Heart left ventricle (tissue), 13 donors: ENCODE results near the gene FA2H.

Source experiments
- CTCF ChIP-seq, 12 donors: fragments of 200-600 bp; sonication (generic) in 4 of 12; IDR thresholded peaks; one replicate each; pipeline versions ENCODE4 v1.5.0 to v1.8.0; 2018 to 2022; ENCODE audit warnings: antibody characterized with exemption in 12 of 12, mild to moderate bottlenecking in 5 of 12
- POLR2A ChIP-seq, 2 donors: fragments of 450-650 bp; IDR thresholded peaks; one replicate each; pipeline ENCODE4 v1.6.1; 2017; ENCODE audit warnings: antibody characterized with exemption in 2 of 2, mild to moderate bottlenecking in 2 of 2, moderate library complexity in 2 of 2
- donor health status: ischemic (EF 13 %, LVEDD 7.1; RV severe dilation, severe dysfunction).
- donor health status: DM: no; HTN: yes; CAD: no.
- donor health status: DM: no; HTN: no; CAD: no.
- donor health status: ischemic (EF 25% LVEDD 6.9; RV normal size, moderate dysfunction).
- donor health status: ischemic (EF 25% LVEDD 5.7; RV mildly dilated, moderate dysfunction).
- donor health status: ischemic (EF 35%, LVEDD 5.7; RV mildly dilated, moderate dysfunction).
- donor health status: nonischemic (EF 11% LVEDD 7.7; RV severe dilation, severe dysfunction).
- donor health status: DM: yes; HTN: yes; CAD: no.
- donor health status: PGD.
- donor health status: ischemic (EF 29% LVEDD 5.4; RV normal size, mild dysfunction).
- donor health status: nonischemic (EF 23%, LVEDD 6.1; RV moderate dilation, normal function).

DNA sequence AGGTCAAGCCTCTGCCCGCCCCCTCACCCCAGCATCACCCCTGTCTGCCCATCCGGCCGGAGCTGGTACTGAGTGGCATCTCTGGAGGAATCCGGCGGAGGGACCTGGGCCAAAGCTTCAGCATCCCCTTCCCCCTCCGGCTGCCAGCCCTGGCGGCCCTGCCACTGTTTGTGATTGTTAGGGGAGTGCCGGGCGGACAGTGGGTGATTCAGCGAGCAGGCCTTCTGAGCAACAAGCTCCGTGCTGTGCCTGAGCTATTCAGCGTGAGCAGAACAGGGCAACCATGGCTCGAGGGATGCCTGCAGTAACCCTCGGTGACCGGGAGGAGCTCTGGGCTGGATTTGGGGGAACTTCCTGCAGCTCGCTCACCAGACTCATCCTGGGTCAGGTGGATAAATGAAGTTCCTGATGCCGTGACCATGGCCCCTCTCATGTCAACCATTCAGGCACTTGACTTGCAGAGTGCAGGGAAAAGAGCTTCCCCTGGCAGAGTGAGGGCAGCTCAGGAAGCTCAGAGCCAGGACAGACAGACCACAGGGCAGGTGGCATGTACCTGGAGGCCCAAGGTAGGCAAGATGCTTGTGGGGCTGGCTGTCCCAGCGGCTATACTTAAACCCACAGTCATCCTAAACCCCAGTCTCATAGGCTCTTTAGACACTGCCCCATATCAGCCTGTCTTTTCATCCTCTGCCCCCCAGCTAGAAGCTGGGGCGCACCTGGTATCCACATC is 49.6 kb downstream of the FA2H start:
- no peak for TF ChIP-seq CTCF (IDR thresholded peaks at IDR 0.05)
- TF ChIP-seq POLR2A (IDR thresholded peaks at IDR 0.05), result no peak
